ENCODE results near the gene TBL1X.

The TBL1X gene

DNA sequence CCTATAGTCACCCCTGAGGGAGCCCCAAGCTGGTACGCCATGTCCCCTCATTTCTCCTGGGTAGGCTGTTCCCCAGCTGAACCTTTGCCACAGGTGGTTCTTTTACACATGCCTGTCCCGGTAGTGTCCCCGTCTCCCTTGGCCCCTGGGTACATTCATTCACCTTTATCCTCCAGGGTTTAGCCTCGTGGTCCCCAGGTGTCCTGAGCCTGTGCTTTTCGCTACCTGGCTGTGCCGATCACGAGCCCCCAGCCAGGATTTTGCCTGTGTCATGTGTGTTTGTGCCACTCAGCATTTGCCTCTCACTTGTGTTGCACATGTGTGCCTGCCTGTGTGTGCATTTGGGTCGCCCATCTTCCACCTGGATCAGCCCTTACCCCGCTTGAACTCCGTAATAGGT is 243.2 kb downstream of the TBL1X start:
- in situ Hi-C loops (cut with MboI; ENCODE audit: low pct_unique_long_range_greater_than_20kb, low sequenced_read_pairs), result loop anchor here (25.0 kb wide), 1 partner anchor 896 kb away; the partner anchor contains the start of gene FAM9A
- DNase-seq, result no peak

- DNase-seq, result peak; percentile 94
- in situ Hi-C loops (cut with MboI; ENCODE audit: low pct_unique_long_range_greater_than_20kb, low sequenced_read_pairs), result loop anchor here (25.0 kb wide), 1 partner anchor 897 kb away; the partner anchor contains the start of gene FAM9A
These were observed 244.2 kb downstream of the TBL1X start for GRCh38 chrX:9708923-9709553.

DNA sequence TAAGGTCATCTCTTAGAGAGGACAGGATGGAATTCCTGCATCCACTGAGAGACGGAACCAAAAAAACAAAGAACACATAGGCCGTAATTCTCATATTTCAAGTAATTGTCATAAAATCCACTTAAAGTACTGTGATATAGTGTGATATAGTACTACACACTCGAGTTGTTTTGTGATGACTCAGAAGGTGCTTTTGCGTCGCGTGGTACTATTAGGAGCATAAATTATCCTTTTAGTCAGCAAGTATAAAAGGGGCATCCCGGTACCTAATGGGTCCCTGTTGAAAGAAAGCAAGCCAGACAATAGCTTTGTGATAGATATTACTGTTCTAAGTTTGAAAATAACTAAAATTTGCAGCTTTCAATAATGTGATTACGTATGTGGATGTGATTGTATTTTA is 245.5 kb downstream of the TBL1X start:
- in situ Hi-C loops (cut with MboI; ENCODE audit: low pct_unique_long_range_greater_than_20kb, low sequenced_read_pairs), result loop anchor here (25.0 kb wide), 1 partner anchor 898 kb away; the partner anchor contains the start of gene FAM9A
- DNase-seq, result no peak

- DNase-seq, result no peak
- in situ Hi-C loops (cut with MboI; ENCODE audit: low pct_unique_long_range_greater_than_20kb, low sequenced_read_pairs), result loop anchor here (25.0 kb wide), 1 partner anchor 905 kb away; the partner anchor contains the start of gene FAM9A
These were observed 252.5 kb downstream of the TBL1X start for GRCh38 chrX:9717376-9717775.

- DNase-seq, result no peak
- in situ Hi-C loops (cut with MboI; ENCODE audit: low pct_unique_long_range_greater_than_20kb, low sequenced_read_pairs), result loop anchor here (25.0 kb wide), 1 partner anchor 912 kb away; the partner anchor contains the start of gene FAM9A
These were observed 259.9 kb downstream of the TBL1X start for GRCh38 chrX:9724711-9725110.

GRCh38 chrX:9728261-9728660 is 263.4 kb downstream of the TBL1X start:
- DNase-seq, result peak; percentile 62
- in situ Hi-C loops (cut with MboI; ENCODE audit: low pct_unique_long_range_greater_than_20kb, low sequenced_read_pairs), result no loop called here

GRCh38 chrX:9729171-9729885 is 264.5 kb downstream of the TBL1X start:
- DNase-seq, result no peak
- in situ Hi-C loops (cut with MboI; ENCODE audit: low pct_unique_long_range_greater_than_20kb, low sequenced_read_pairs), result no loop called here

GRCh38 chrX:9730078-9730477 is 265.2 kb downstream of the TBL1X start:
- in situ Hi-C loops (cut with MboI; ENCODE audit: low pct_unique_long_range_greater_than_20kb, low sequenced_read_pairs), result no loop called here
- DNase-seq, result no peak

DNA sequence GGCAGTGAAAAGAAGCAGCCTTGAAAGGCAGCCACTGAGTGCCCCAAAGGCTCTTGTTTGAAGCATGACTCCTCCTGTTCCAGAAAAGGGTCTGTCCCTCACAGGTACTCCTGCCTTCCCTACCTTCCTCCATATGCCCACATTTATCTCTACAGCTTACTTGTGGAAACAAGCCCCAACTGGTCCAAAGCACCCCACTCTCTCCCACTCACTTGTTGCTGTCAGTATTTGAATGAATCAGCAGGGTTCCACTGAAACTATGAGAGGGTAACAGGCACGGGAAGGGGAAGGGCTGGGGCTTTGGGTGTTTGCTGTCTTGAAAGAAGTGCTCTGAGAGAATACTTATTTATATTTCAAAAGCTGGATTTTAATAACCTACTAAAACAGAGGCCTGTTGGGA is 265.9 kb downstream of the TBL1X start:
- in situ Hi-C loops (cut with MboI; ENCODE audit: low pct_unique_long_range_greater_than_20kb, low sequenced_read_pairs), result no loop called here
- no peak for DNase-seq

DNA sequence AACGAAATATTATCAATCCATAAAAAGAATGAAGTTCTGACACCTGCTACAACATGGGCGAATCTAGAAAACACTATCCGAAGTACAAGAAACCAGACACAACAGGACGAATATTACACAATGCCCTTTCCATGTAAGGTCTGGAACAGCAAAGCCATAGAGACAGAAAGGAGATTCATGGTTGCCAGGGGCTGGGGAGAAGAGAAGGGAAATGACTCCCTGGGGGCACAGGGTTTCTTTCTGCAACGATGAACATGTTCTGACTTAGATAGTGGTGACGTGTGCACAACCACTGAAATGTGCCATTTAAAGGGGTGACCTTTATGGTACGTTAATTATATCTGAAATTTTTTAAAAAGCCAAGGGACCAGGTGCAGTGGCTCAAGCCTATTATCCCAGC is 272.5 kb downstream of the TBL1X start:
- no peak for DNase-seq
- in situ Hi-C loops (cut with MboI; ENCODE audit: low pct_unique_long_range_greater_than_20kb, low sequenced_read_pairs), result no loop called here

- in situ Hi-C loops (cut with MboI; ENCODE audit: low pct_unique_long_range_greater_than_20kb, low sequenced_read_pairs), result no loop called here
- DNase-seq, result no peak
These were observed 273.3 kb downstream of the TBL1X start for GRCh38 chrX:9738151-9738550.

DNA sequence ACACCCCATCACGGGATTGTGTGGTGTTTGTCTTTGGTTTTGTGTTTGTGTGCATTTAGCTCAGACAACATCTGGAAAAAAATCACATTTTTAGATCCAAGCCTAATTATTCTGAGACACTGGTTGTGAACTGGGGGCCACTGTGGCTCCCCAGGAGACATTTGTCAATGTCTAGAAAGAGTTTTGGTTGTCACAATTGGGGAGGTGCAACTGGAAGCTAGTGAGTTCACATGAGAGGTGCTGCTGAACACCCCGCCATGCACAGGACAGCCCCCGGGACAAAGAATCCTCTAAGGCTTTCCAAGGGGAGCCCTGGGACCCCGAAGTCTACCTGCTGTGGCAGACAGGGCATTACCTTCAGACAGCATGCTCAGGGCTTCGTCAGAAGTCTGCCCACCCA is 274.3 kb downstream of the TBL1X start:
- in situ Hi-C loops (cut with MboI; ENCODE audit: low pct_unique_long_range_greater_than_20kb, low sequenced_read_pairs), result no loop called here
- no peak for DNase-seq

- peak; percentile 90 for DNase-seq
- in situ Hi-C loops (cut with MboI; ENCODE audit: low pct_unique_long_range_greater_than_20kb, low sequenced_read_pairs), result no loop called here
These were observed 280.7 kb downstream of the TBL1X start for GRCh38 chrX:9745417-9746115.

DNA sequence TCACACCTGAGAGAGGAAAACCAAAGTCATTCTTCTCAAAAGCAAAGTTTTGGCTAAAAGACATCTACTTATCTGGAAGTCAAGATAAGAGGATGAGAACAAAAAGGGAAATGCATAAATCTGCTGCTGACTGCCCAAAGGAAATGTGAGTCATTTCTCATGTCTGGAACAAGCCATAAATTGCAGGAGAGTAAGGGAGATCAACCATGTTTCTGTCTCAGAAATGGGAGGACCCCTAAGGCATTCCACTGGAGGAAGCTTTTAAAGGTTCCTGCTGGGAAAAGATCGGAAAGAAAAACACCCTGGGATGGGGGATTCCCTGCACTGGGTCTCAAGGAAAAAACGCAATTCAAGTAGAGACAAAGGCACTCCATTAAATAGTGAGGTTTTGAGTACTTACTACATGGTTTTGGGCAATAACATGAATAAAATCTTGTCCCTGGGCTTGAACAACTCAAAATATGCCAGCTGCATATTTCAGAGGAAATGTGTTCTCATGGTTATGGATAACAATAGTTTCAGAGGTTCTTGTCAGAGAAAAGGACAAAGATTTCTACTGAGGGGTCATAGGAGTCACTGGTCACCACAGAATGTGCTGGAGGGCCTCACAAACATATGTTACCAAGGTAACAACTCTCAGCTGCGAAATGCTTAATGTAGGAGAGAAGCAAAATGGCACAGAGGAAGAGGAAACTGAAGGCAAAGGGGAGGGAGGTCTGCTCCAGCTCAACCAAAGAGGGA is 281.5 kb downstream of the TBL1X start:
- in situ Hi-C loops (cut with MboI; ENCODE audit: low pct_unique_long_range_greater_than_20kb, low sequenced_read_pairs), result no loop called here
- DNase-seq, result peak; percentile 81

- DNase-seq, result no peak
- in situ Hi-C loops (cut with MboI; ENCODE audit: low pct_unique_long_range_greater_than_20kb, low sequenced_read_pairs), result no loop called here
These were observed 282.8 kb downstream of the TBL1X start for GRCh38 chrX:9747644-9748043.

GRCh38 chrX:9749146-9749692 is 284.4 kb downstream of the TBL1X start:
- in situ Hi-C loops (cut with MboI; ENCODE audit: low pct_unique_long_range_greater_than_20kb, low sequenced_read_pairs), result no loop called here

DNA sequence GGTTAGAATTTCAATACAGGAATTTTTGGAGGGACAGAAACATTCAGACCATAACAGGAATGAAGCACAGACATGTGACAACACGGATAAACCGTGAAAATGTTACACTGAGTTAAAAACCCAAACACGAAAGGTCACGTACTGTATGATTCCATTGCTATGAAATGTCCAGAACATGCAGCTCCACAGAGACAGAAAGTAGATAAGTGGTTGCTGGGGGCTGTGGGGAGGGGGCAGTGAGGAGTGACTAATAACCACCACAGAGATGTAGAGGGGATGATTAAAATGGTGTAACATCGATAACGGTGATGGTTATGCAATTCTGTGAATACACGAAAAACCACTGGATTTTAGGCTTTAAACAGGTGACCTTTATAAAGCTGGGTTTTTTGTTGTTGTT is 292.5 kb downstream of the TBL1X start:
- DNase-seq, result no peak
- in situ Hi-C loops (cut with MboI; ENCODE audit: low pct_unique_long_range_greater_than_20kb, low sequenced_read_pairs), result no loop called here

More at GRCh38 chrX:9749146-9749692, 284.4 kb downstream of the TBL1X start:
- no peak for DNase-seq

DNA sequence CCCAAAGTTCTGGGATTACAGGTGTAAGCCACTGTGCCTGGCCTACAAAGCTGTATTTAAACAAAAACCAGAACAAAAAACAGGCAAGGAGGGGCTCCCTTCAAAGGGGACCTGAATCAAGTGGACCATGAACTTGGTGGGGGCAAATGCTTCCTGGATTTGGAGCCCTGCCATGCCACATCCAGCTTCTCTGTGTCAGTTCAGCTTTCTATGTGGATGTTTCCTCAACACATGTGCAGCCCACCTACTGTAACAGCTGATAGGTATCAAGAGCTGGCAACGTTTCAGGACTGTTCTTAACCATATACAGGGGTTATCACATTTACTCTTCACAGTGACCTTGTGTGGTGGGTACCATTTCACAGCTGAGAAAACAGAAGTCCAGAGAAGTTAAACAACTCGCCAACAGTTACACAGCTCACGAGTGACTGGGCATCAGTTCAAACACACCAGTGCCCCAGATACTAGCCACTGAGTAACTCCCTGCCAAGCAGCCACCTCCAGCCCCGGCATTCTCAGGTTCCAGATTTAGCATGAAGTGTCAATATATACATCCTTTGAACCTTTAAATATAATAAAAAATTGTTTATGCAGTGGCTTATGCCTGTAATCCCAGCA is 293.3 kb downstream of the TBL1X start:
- in situ Hi-C loops (cut with MboI; ENCODE audit: low pct_unique_long_range_greater_than_20kb, low sequenced_read_pairs), result no loop called here

GRCh38 chrX:9759337-9759736 is 294.5 kb downstream of the TBL1X start:
- in situ Hi-C loops (cut with MboI; ENCODE audit: low pct_unique_long_range_greater_than_20kb, low sequenced_read_pairs), result no loop called here
- no peak for DNase-seq

More for the DNA sequence above, 293.3 kb downstream of the TBL1X start:
- no peak for DNase-seq

Data from KBM-7 (cell line).